GM23338 (cell line): ENCODE data around the gene AGBL4. TPM values are rescaled to one million over a fixed set of nuclear protein-coding genes. Genes with fewer than 3 reads are reported as not detected.

ENCODE experiments used
- ATAC-seq: fragments of 200-7000 bp; cut with Tn5 transposase; 3 replicates; pipeline ENCODE4 v1.9.1; 2020
- DNase-seq: peaks from one replicate; pipeline ENCODE4 v3.0.0-alpha.2; 2015; ENCODE audit warnings: low spot score
- H2AFZ ChIP-seq: fragments of 200-600 bp; sonication (generic); 2 replicates; pipeline ENCODE4 v1.8.0; 2016; ENCODE audit warnings: antibody characterized with exemption, mild to moderate bottlenecking, moderate library complexity
- H3F3A ChIP-seq: fragments of 200-600 bp; sonication (generic); replicated peaks from 2 replicates; pipeline ENCODE4 v1.8.0; 2017; ENCODE audit warnings: antibody characterized with exemption, mixed run types, low read depth
- H3K27ac ChIP-seq: fragments of 200-600 bp; sonication (generic); 2 replicates; pipeline ENCODE4 v1.6.1; 2016; ENCODE audit warnings: low read depth
- H3K27me3 ChIP-seq: fragments of 200-600 bp; sonication (generic); 2 replicates; pipeline ENCODE4 v1.8.0; 2016; ENCODE audit warnings: mild to moderate bottlenecking, mixed run types, moderate library complexity; ENCODE audit not compliant: insufficient read depth
- H3K36me3 ChIP-seq: fragments of 200-600 bp; sonication (generic); 2 replicates; pipeline ENCODE4 v1.8.0; 2016; ENCODE audit warnings: mild to moderate bottlenecking; ENCODE audit not compliant: insufficient read depth
- H3K4me1 ChIP-seq: fragments of 200-600 bp; sonication (generic); 2 replicates; pipeline ENCODE4 v1.8.0; 2016; ENCODE audit warnings: mild to moderate bottlenecking, moderate library complexity; ENCODE audit not compliant: insufficient read depth
- H3K4me2 ChIP-seq: fragments of 200-600 bp; sonication (generic); 2 replicates; pipeline ENCODE4 v1.7.1; 2017; ENCODE audit warnings: mixed run types
- H3K4me3 ChIP-seq: fragments of 200-600 bp; sonication (generic); 2 replicates; pipeline ENCODE4 v1.6.1; 2016; ENCODE audit warnings: mixed run types
- H3K79me2 ChIP-seq: fragments of 200-600 bp; sonication (generic); replicated peaks from 2 replicates; pipeline ENCODE4 v1.8.0; 2017; ENCODE audit warnings: mild to moderate bottlenecking; ENCODE audit not compliant: insufficient read depth
- H3K9me2 ChIP-seq: fragments of 200-600 bp; sonication (generic); 2 replicates; pipeline ENCODE4 v1.8.0; 2017; ENCODE audit not compliant: insufficient read depth
- H4K20me1 ChIP-seq: fragments of 200-600 bp; sonication (generic); replicated peaks from 2 replicates; pipeline ENCODE4 v1.8.0; 2017; ENCODE audit warnings: mild to moderate bottlenecking; ENCODE audit not compliant: insufficient read depth
- H3K27ac Mint-ChIP-seq: 2 replicates; pipeline ENCODE4 v1.8.0; 2020; ENCODE audit warnings: inconsistent platforms, mild to moderate bottlenecking, moderate library complexity, mixed read lengths
- H3K27me3 Mint-ChIP-seq: 3 replicates; pipeline ENCODE4 v1.8.0; 2022; ENCODE audit warnings: low read depth, mild to moderate bottlenecking, moderate library complexity, mixed read lengths, inconsistent platforms; ENCODE audit not compliant: insufficient read depth, poor library complexity
- H3K36me3 Mint-ChIP-seq: 3 replicates; pipeline ENCODE4 v1.8.0; 2021; ENCODE audit warnings: low read depth, mild to moderate bottlenecking, inconsistent platforms, moderate library complexity, mixed read lengths
- H3K4me1 Mint-ChIP-seq: 3 replicates; pipeline ENCODE4 v1.8.0; 2020; ENCODE audit warnings: mild to moderate bottlenecking, inconsistent platforms, mixed read lengths
- H3K4me3 Mint-ChIP-seq: 3 replicates; pipeline ENCODE4 v1.8.0; 2021; ENCODE audit warnings: moderate library complexity, mild to moderate bottlenecking, inconsistent platforms, mixed read lengths
- H3K9me3 Mint-ChIP-seq: 3 replicates; pipeline ENCODE4 v1.8.0; 2020; ENCODE audit warnings: moderate library complexity, mild to moderate bottlenecking, inconsistent platforms, mixed read lengths
- CREB1 ChIP-seq: fragments of 250-450 bp; sonication (Bioruptor Pico); IDR thresholded peaks from 2 replicates; pipeline ENCODE4 v1.5.0; 2020; ENCODE audit warnings: low read depth, mild to moderate bottlenecking, moderate library complexity
- CTCF ChIP-seq, 2 experiments: fragments of 200-600 bp in 1 of 2; sonication (generic) in 1 of 2; conservative IDR thresholded peaks; 2 replicates each; pipeline versions ENCODE4 v1.5.1 to v1.6.1; 2016 to 2017; ENCODE audit warnings: antibody characterized with exemption in 2 of 2, low read depth in 2 of 2, mild to moderate bottlenecking in 2 of 2, moderate library complexity in 1 of 2
- EZH2 ChIP-seq: fragments of 200-600 bp; sonication (generic); IDR thresholded peaks from one replicate; pipeline ENCODE4 v1.8.0; 2017; ENCODE audit warnings: antibody characterized with exemption, mild to moderate bottlenecking, low read depth; ENCODE audit not compliant: unreplicated experiment
- JUNB ChIP-seq: IDR thresholded peaks from one replicate; pipeline ENCODE4 v1.6.1; 2016; ENCODE audit warnings: antibody characterized with exemption; ENCODE audit not compliant: unreplicated experiment
- NANOG ChIP-seq: IDR thresholded peaks from 2 replicates; pipeline ENCODE4 v1.6.1; 2016; ENCODE audit warnings: antibody characterized with exemption, borderline replicate concordance
- POLR2AphosphoS5 ChIP-seq: IDR thresholded peaks from 2 replicates; pipeline ENCODE4 v1.6.1; 2016; ENCODE audit warnings: antibody characterized with exemption, low read depth
- REST ChIP-seq: IDR thresholded peaks from one replicate; pipeline ENCODE4 v1.6.1; 2018; ENCODE audit warnings: antibody characterized with exemption; ENCODE audit not compliant: unreplicated experiment
- ZNF114 ChIP-seq: fragments of 250-450 bp; sonication (Bioruptor Pico); IDR thresholded peaks from 2 replicates; pipeline ENCODE4 v1.5.0; 2020; ENCODE audit warnings: mild to moderate bottlenecking, moderate library complexity
- ZNF331 ChIP-seq: fragments of 250-450 bp; sonication (Bioruptor Pico); IDR thresholded peaks from 2 replicates; pipeline ENCODE4 v1.5.0; 2020; ENCODE audit warnings: low read depth, mild to moderate bottlenecking, moderate library complexity
- ZNF462 ChIP-seq: fragments of 250-450 bp; sonication (Bioruptor Pico); IDR thresholded peaks from 2 replicates; pipeline ENCODE4 v1.5.0; 2020; ENCODE audit warnings: mild to moderate bottlenecking, moderate library complexity
- polyA plus RNA-seq: library from polyadenylated mRNA; unstranded; fragments of >200 nt; fragmentation: Nextera tagmentation; extraction: Ambion mirVana; gene quantifications from 2 replicates; pipeline ENCODE4 v1.2.1, GENCODE V29; 2016
- total RNA-seq: library from RNA; depleted of rRNA; stranded (reverse); fragments of >200 nt; shearing (Covaris generic); gene quantifications from 2 replicates; pipeline ENCODE4 v1.2.3, GENCODE V29; 2014

The AGBL4 gene
- total and polyA plus RNA-seq, 2 experiments from 2014 or later, result 0.91 to 1.5 TPM

GRCh38 chr1:49229555-49229954 lies 794.2 kb downstream of the AGBL4 start (continued):
- TF ChIP-seq ZNF462 (CRISPR knock-in tag), result no peak
- TF ChIP-seq JUNB, result no peak
- no peak for TF ChIP-seq CREB1 (CRISPR knock-in tag)

- Histone ChIP-seq H2AFZ (no peak overlapping the region), H3K36me3 (no peaks in the 10 kb centered on the region), H3K27me3 (no peaks in the 10 kb centered on the region), H3K4me1 (no peaks in the 10 kb centered on the region), H3F3A (no peaks in the 10 kb centered on the region), H3K4me3 (no peak overlapping the region), H3K4me2 (no peak overlapping the region), H4K20me1 (no peaks in the 10 kb centered on the region), H3K9me2 (no peaks in the 10 kb centered on the region), H3K79me2 (no peaks in the 10 kb centered on the region), H3K27ac (no peak overlapping the region)
- no peak for ATAC-seq
- Mint-ChIP-seq H3K4me3 (no peak overlapping the region), H3K4me1 (no peaks in the 10 kb centered on the region), H3K27me3 (peaks cover 4% of the 10 kb centered on the region), H3K9me3 (peaks cover 21% of the 10 kb centered on the region), H3K27ac (no peak overlapping the region), H3K36me3 (peaks cover 16% of the 10 kb centered on the region)
- DNase-seq, result no peak
- TF ChIP-seq EZH2, result no peak
- TF ChIP-seq REST, result no peak
- no peak for TF ChIP-seq NANOG
- no peak for TF ChIP-seq CTCF (conservative IDR thresholded peaks at IDR 0.05; ENCODE audit: low read depth in 2 of 2)
- no peak for TF ChIP-seq ZNF114
- TF ChIP-seq CREB1 (CRISPR knock-in tag), result no peak
- TF ChIP-seq ZNF331 (CRISPR knock-in tag), result no peak
- no peak for TF ChIP-seq JUNB
- no peak for TF ChIP-seq POLR2AphosphoS5
These were observed 797.0 kb downstream of the AGBL4 start for GRCh38 chr1:49226758-49227157.
